OCI-LY7 (cell line): ENCODE results near the gene AARS2. TPM values are rescaled to one million over a fixed set of nuclear protein-coding genes. Genes with fewer than 3 reads are reported as not detected.

Experiments used
- BruUV-seq: library from RNA; stranded (reverse); fragments of 400-500 nt; replicated peaks from 2 replicates; lab custom pipeline; 2021; lab: Mats Ljungman, UMichigan
- CTCF ChIA-PET: fragments of 300-600 bp; sonication (Branson Sonifier 250); formaldehyde crosslinking; loops from one replicate; lab custom pipeline; 2022; ENCODE audit warnings: antibody characterized with exemption; ENCODE audit not compliant: unreplicated experiment; lab: Charles Lee
- POLR2A ChIA-PET: fragments of 300-600 bp; sonication (Branson Sonifier 250); formaldehyde crosslinking; loops from one replicate; lab custom pipeline; 2022; ENCODE audit warnings: antibody characterized with exemption; lab: Charles Lee
- DNase-seq: peaks from one replicate; pipeline ENCODE4 v3.0.0-alpha.2; 2015; ENCODE audit warnings: low spot score
- H2AFZ ChIP-seq: fragments of 200-600 bp; sonication (generic), shearing (Covaris generic); 2 replicates; pipeline ENCODE4 v1.6.1; 2014; ENCODE audit warnings: mild to moderate bottlenecking, antibody characterized with exemption, low read length, moderate library complexity
- H3K27ac ChIP-seq: fragments of 200-600 bp; sonication (generic); 2 replicates; pipeline ENCODE4 v1.5.1; 2014; ENCODE audit warnings: mixed run types, low read depth, mild to moderate bottlenecking, moderate library complexity, low read length, inconsistent platforms; ENCODE audit not compliant: poor library complexity, severe bottlenecking
- H3K36me3 ChIP-seq: fragments of 200-600 bp; sonication (generic); 2 replicates; pipeline ENCODE4 v1.6.1; 2014; ENCODE audit warnings: mild to moderate bottlenecking, antibody characterized with exemption, low read length, moderate library complexity, mixed read lengths; ENCODE audit not compliant: insufficient read depth
- H3K4me1 ChIP-seq: fragments of 200-600 bp; sonication (generic); 2 replicates; pipeline ENCODE4 v1.5.1; 2014; ENCODE audit warnings: mild to moderate bottlenecking, low read length; ENCODE audit not compliant: insufficient read depth, poor library complexity, severe bottlenecking
- H3K4me2 ChIP-seq: fragments of 200-600 bp; sonication (generic); 2 replicates; pipeline ENCODE4 v1.6.1; 2014; ENCODE audit warnings: mild to moderate bottlenecking, low read length
- H3K4me3 ChIP-seq: fragments of 200-600 bp; sonication (generic); 2 replicates; pipeline ENCODE4 v1.5.1; 2014; ENCODE audit warnings: mild to moderate bottlenecking, low read depth, low read length; ENCODE audit not compliant: poor library complexity, severe bottlenecking
- H3K79me2 ChIP-seq: fragments of 200-600 bp; sonication (generic); 2 replicates; pipeline ENCODE4 v1.6.1; 2016; ENCODE audit warnings: low read depth, mild to moderate bottlenecking, low read length, moderate library complexity, mixed read lengths; ENCODE audit not compliant: insufficient read depth
- H3K9me2 ChIP-seq: fragments of 200-600 bp; sonication (generic); 2 replicates; pipeline ENCODE4 v1.6.1; 2016; ENCODE audit warnings: mild to moderate bottlenecking, low read length, mixed read lengths; ENCODE audit not compliant: insufficient read depth
- H3K9me3 ChIP-seq: fragments of 200-600 bp; sonication (generic); 2 replicates; pipeline ENCODE4 v1.6.1; 2014; ENCODE audit warnings: mild to moderate bottlenecking, mixed run types, low read length, mixed read lengths
- H4K20me1 ChIP-seq: fragments of 200-600 bp; sonication (generic); 2 replicates; pipeline ENCODE4 v1.6.1; 2014; ENCODE audit warnings: mild to moderate bottlenecking, antibody characterized with exemption, low read length, moderate library complexity, mixed read lengths; ENCODE audit not compliant: insufficient read depth
- CTCF ChIP-seq: fragments of 200-600 bp; sonication (generic); conservative IDR thresholded peaks from 2 replicates; pipeline ENCODE4 v1.5.1; 2014; ENCODE audit warnings: mild to moderate bottlenecking, antibody characterized with exemption, low read length, moderate library complexity, mixed read lengths
- EZH2phosphoT487 ChIP-seq: fragments of 200-600 bp; sonication (generic); IDR thresholded peaks from 2 replicates; pipeline ENCODE4 v1.6.1; 2018; ENCODE audit warnings: low read depth, borderline replicate concordance, mild to moderate bottlenecking, mixed run types, antibody characterized with exemption, low read length, moderate library complexity, mixed read lengths
- intact Hi-C: fragments of 100-400 bp; cut with micrococcal nuclease; formaldehyde crosslinking; loops from one replicate; pipeline ENCODE4 v1.10.0; 2022; ENCODE audit not compliant: unreplicated experiment
- total RNA-seq, 2 experiments: library from RNA; depleted of rRNA in 1 of 2; stranded (reverse); fragments of >200 nt in 1 of 2; shearing (Covaris generic) in 1 of 2; gene quantifications; 2 replicates each; pipeline ENCODE4 v1.2.3, GENCODE V29; 2014 to 2022

AARS2 gene
- total RNA-seq, 2 experiments from 2014 or later = 20.7 to 22.0 TPM

GRCh38 chr6:44257753-44258324 lies 55.3 kb downstream of the AARS2 start:
- peak overlapping the region; percentile 82; the same call in 1 of the 2 replicates for H2AFZ ChIP-seq
- H3K9me2 ChIP-seq = no peaks in the 10 kb centered on the region
- peaks cover 4% of the 10 kb centered on the region; the same call in 1 of the 2 replicates for H4K20me1 ChIP-seq
- peaks cover 79% of the 10 kb centered on the region for H3K4me1 ChIP-seq
- H3K79me2 ChIP-seq = peaks cover 20% of the 10 kb centered on the region; the same call in 1 of the 2 replicates
- ChIA-PET POLR2A (interaction anchor here (2.1 kb wide), 1 partner anchor 11 kb away, joined by 19 read pairs; the partner anchor contains the start of gene HSP90AB1), CTCF (no interaction called here)
- no peak for DNase-seq
- no peaks in the 10 kb centered on the region for H3K9me3 ChIP-seq
- intact Hi-C loops = no loop called here
- H3K27ac ChIP-seq = peak overlapping the region; percentile 54
- no TSS peak for BruUV-seq
- H3K4me2 ChIP-seq = peak overlapping the region; percentile 100
- H3K4me3 ChIP-seq = peak overlapping the region; percentile 91
- TF ChIP-seq EZH2phosphoT487 (no peak), CTCF (peak; percentile 49; the same call in 1 of the 2 replicates)
- H3K36me3 ChIP-seq = peaks cover 86% of the 10 kb centered on the region

GRCh38 chr6:44257025-44257752 lies 56.0 kb downstream of the AARS2 start, which contains the start of gene SLC35B2:
Gene SLC35B2, minus strand, starts transcription at chr6:44257528. Its CDS starts 118 bp downstream, at chr6:44257410.
- intact Hi-C loops = no loop called here
- no TSS peak for BruUV-seq
- Histone ChIP-seq H3K36me3 (peaks cover 87% of the 10 kb centered on the region), H2AFZ (peak within 1 kb of the TSS; percentile 82; the same call in 1 of the 2 replicates), H4K20me1 (peaks cover 4% of the 10 kb centered on the region; the same call in 1 of the 2 replicates), H3K9me3 (no peaks in the 10 kb centered on the region), H3K27ac (peak within 1 kb of the TSS; percentile 64), H3K4me3 (peak within 1 kb of the TSS; percentile 91), H3K79me2 (peaks cover 15% of the 10 kb centered on the region; the same call in 1 of the 2 replicates), H3K9me2 (no peaks in the 10 kb centered on the region), H3K4me1 (peaks cover 73% of the 10 kb centered on the region), H3K4me2 (peak within 1 kb of the TSS; percentile 100)
- TF ChIP-seq EZH2phosphoT487 = no peak
- TF ChIP-seq CTCF = peak; percentile 75
- peak; percentile 84 for DNase-seq
- POLR2A ChIA-PET = interaction anchor here (0.5 to 2.1 kb wide), 6 partner anchors 10 to 487 kb away, joined by 3 to 19 read pairs (median 4); partner anchors contain the start of genes HSP90AB1, SLC29A1 and VEGFA
- CTCF ChIA-PET = interaction anchor here (0.6 to 1.2 kb wide), 5 partner anchors 15 to 1874 kb away, joined by 3 to 4 read pairs (median 4); partner anchors contain the start of gene SLC29A1
